ENCODE results near the gene PALD1.

DNA sequence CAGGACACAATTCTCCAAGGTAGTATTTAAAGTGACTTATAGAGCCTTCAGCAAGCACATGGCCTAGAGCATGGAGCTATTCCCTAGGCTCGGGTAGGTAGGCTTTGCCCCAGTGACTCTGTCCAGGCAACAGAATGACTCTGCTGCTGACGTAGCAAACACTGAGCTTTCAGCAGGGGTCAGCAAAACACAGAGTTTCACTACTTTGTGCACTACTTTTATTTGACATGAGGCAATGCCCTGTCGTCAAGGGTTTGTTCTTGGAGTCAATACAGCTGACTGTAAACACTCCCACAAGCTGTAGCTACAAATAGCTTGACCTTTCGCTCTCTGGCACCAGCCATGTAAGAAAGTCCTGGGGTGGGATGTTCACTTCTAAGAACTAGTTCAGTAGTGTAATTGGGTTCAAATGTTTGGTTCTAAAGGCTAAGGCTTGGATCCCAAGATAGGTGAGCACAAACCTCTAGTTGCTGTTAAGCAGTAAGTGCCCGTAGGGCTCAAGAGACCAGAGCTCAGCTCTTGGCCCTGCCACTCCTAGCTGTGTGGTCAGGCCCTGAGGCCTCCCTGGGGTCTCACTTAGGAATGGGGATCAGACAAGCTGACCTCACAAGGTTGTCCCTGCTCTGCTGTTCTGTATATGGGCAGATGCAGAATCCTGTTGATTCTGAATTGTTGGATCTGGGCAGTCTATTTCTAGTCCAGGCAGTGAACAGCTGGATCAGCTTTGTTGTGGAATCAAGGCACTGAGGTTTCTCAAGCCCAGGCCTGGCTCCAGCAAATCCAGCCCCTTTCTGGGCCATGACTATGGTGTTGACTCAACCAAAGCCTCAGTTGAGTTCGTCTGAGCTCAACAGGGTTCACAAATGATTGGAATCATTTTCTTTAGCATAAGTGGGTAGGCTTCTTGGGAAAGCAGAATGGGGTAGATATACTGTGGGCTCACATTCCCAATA is 47.8 kb upstream of the PALD1 start:
- TF ChIP-seq POLR2AphosphoS5 (IDR thresholded peaks at IDR 0.05; ENCODE audit: low read depth, low read length) (no peak), EP300 (IDR thresholded peaks at IDR 0.05; ENCODE audit: borderline replicate concordance in 1 of 2, low read depth in 1 of 2, low read length in 1 of 2) (no peak), CHD2 (IDR thresholded peaks at IDR 0.05; ENCODE audit: low read length, partially characterized antibody) (no peak), YY1 (IDR thresholded peaks at IDR 0.05; ENCODE audit: low read depth) (no peak), EZH2phosphoT487 (IDR thresholded peaks at IDR 0.05; ENCODE audit: borderline replicate concordance, low read depth) (no peak), FOXM1 (IDR thresholded peaks at IDR 0.05; ENCODE audit: low read depth) (no peak), SIN3A (IDR thresholded peaks at IDR 0.05; ENCODE audit: borderline replicate concordance, low read depth, low read length) (no peak)
- TF ChIP-seq, protein P1, sequence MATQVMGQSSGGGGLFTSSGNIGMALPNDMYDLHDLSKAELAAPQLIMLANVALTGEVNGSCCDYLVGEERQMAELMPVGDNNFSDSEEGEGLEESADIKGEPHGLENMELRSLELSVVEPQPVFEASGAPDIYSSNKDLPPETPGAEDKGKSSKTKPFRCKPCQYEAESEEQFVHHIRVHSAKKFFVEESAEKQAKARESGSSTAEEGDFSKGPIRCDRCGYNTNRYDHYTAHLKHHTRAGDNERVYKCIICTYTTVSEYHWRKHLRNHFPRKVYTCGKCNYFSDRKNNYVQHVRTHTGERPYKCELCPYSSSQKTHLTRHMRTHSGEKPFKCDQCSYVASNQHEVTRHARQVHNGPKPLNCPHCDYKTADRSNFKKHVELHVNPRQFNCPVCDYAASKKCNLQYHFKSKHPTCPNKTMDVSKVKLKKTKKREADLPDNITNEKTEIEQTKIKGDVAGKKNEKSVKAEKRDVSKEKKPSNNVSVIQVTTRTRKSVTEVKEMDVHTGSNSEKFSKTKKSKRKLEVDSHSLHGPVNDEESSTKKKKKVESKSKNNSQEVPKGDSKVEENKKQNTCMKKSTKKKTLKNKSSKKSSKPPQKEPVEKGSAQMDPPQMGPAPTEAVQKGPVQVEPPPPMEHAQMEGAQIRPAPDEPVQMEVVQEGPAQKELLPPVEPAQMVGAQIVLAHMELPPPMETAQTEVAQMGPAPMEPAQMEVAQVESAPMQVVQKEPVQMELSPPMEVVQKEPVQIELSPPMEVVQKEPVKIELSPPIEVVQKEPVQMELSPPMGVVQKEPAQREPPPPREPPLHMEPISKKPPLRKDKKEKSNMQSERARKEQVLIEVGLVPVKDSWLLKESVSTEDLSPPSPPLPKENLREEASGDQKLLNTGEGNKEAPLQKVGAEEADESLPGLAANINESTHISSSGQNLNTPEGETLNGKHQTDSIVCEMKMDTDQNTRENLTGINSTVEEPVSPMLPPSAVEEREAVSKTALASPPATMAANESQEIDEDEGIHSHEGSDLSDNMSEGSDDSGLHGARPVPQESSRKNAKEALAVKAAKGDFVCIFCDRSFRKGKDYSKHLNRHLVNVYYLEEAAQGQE (IDR thresholded peaks at IDR 0.05; ENCODE audit: low read depth, low read length) = no peak
- TF ChIP-seq, protein P2, sequence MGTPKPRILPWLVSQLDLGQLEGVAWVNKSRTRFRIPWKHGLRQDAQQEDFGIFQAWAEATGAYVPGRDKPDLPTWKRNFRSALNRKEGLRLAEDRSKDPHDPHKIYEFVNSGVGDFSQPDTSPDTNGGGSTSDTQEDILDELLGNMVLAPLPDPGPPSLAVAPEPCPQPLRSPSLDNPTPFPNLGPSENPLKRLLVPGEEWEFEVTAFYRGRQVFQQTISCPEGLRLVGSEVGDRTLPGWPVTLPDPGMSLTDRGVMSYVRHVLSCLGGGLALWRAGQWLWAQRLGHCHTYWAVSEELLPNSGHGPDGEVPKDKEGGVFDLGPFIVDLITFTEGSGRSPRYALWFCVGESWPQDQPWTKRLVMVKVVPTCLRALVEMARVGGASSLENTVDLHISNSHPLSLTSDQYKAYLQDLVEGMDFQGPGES (IDR thresholded peaks at IDR 0.05; ENCODE audit: low read depth, low read length) = no peak
- TF ChIP-seq, protein P3, sequence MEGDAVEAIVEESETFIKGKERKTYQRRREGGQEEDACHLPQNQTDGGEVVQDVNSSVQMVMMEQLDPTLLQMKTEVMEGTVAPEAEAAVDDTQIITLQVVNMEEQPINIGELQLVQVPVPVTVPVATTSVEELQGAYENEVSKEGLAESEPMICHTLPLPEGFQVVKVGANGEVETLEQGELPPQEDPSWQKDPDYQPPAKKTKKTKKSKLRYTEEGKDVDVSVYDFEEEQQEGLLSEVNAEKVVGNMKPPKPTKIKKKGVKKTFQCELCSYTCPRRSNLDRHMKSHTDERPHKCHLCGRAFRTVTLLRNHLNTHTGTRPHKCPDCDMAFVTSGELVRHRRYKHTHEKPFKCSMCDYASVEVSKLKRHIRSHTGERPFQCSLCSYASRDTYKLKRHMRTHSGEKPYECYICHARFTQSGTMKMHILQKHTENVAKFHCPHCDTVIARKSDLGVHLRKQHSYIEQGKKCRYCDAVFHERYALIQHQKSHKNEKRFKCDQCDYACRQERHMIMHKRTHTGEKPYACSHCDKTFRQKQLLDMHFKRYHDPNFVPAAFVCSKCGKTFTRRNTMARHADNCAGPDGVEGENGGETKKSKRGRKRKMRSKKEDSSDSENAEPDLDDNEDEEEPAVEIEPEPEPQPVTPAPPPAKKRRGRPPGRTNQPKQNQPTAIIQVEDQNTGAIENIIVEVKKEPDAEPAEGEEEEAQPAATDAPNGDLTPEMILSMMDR (IDR thresholded peaks at IDR 0.05) = no peak
- TF ChIP-seq, protein P4, sequence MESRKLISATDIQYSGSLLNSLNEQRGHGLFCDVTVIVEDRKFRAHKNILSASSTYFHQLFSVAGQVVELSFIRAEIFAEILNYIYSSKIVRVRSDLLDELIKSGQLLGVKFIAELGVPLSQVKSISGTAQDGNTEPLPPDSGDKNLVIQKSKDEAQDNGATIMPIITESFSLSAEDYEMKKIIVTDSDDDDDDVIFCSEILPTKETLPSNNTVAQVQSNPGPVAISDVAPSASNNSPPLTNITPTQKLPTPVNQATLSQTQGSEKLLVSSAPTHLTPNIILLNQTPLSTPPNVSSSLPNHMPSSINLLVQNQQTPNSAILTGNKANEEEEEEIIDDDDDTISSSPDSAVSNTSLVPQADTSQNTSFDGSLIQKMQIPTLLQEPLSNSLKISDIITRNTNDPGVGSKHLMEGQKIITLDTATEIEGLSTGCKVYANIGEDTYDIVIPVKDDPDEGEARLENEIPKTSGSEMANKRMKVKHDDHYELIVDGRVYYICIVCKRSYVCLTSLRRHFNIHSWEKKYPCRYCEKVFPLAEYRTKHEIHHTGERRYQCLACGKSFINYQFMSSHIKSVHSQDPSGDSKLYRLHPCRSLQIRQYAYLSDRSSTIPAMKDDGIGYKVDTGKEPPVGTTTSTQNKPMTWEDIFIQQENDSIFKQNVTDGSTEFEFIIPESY (IDR thresholded peaks at IDR 0.05; ENCODE audit: borderline replicate concordance, low read depth) = no peak
- TF ChIP-seq, protein P5, sequence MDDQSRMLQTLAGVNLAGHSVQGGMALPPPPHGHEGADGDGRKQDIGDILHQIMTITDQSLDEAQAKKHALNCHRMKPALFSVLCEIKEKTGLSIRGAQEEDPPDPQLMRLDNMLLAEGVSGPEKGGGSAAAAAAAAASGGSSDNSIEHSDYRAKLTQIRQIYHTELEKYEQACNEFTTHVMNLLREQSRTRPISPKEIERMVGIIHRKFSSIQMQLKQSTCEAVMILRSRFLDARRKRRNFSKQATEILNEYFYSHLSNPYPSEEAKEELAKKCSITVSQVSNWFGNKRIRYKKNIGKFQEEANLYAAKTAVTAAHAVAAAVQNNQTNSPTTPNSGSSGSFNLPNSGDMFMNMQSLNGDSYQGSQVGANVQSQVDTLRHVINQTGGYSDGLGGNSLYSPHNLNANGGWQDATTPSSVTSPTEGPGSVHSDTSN (IDR thresholded peaks at IDR 0.05) = no peak

All from SK-N-SH (cell line).